Loucy (cell line): ENCODE data around the gene MRPS26.
"Not testable (repeated sequence)": the region's sequence is repeated elsewhere in the genome, so short reads cannot be mapped to it uniquely, and the experiment has no call there.

Experiments used
- H2AFZ ChIP-seq: fragments of 200-600 bp; sonication (generic); 2 replicates; pipeline ENCODE4 v1.6.0; 2016; ENCODE audit warnings: antibody characterized with exemption, mild to moderate bottlenecking, low read length, moderate library complexity
- H3F3A ChIP-seq: fragments of 200-600 bp; 2 replicates; pipeline ENCODE4 v1.6.0; 2016; ENCODE audit warnings: antibody characterized with exemption, low read depth, mild to moderate bottlenecking
- H3K27me3 ChIP-seq: fragments of 200-600 bp; sonication (generic); 2 replicates; pipeline ENCODE4 v1.6.1; 2014; ENCODE audit warnings: low read length, mild to moderate bottlenecking; ENCODE audit not compliant: insufficient read depth, poor library complexity, severe bottlenecking
- H3K36me3 ChIP-seq: fragments of 200-600 bp; sonication (generic); 2 replicates; pipeline ENCODE4 v1.6.1; 2016; ENCODE audit warnings: low read length; ENCODE audit not compliant: insufficient read depth
- H3K4me1 ChIP-seq: fragments of 200-600 bp; sonication (generic); 2 replicates; pipeline ENCODE4 v1.5.1; 2014; ENCODE audit warnings: low read length, mild to moderate bottlenecking; ENCODE audit not compliant: insufficient read depth, poor library complexity, severe bottlenecking
- H3K4me2 ChIP-seq: fragments of 200-600 bp; sonication (generic); 2 replicates; pipeline ENCODE4 v1.6.0; 2014; ENCODE audit warnings: antibody characterized with exemption, low read length, low read depth, mild to moderate bottlenecking; ENCODE audit not compliant: poor library complexity, severe bottlenecking
- H3K4me3 ChIP-seq: fragments of 200-600 bp; sonication (generic); 2 replicates; pipeline ENCODE4 v1.5.1; 2014; ENCODE audit warnings: low read length, mild to moderate bottlenecking, mixed read lengths; ENCODE audit not compliant: poor library complexity, severe bottlenecking
- H3K79me2 ChIP-seq: fragments of 200-600 bp; sonication (generic); 2 replicates; pipeline ENCODE4 v1.6.1; 2014; ENCODE audit warnings: low read length; ENCODE audit not compliant: insufficient read depth
- H3K9ac ChIP-seq: fragments of 200-600 bp; sonication (generic); 2 replicates; pipeline ENCODE4 v1.6.0; 2014; ENCODE audit warnings: mild to moderate bottlenecking, low read depth, low read length, moderate library complexity; ENCODE audit not compliant: poor library complexity, severe bottlenecking
- H3K9me2 ChIP-seq: fragments of 200-600 bp; sonication (generic); replicated peaks from 2 replicates; pipeline ENCODE4 v1.6.1; 2016; ENCODE audit warnings: low read depth, low read length, mixed read lengths
- H3K9me3 ChIP-seq: fragments of 200-600 bp; sonication (generic); 2 replicates; pipeline ENCODE4 v1.6.1; 2014; ENCODE audit warnings: mild to moderate bottlenecking, antibody characterized with exemption, low read length, low read depth; ENCODE audit not compliant: insufficient read depth
- H4K20me1 ChIP-seq: fragments of 200-600 bp; sonication (generic); 2 replicates; pipeline ENCODE4 v1.6.0; 2014; ENCODE audit warnings: antibody characterized with exemption, low read length, mild to moderate bottlenecking; ENCODE audit not compliant: insufficient read depth, poor library complexity, severe bottlenecking
- CTCF ChIP-seq: fragments of 200-600 bp; sonication (generic); conservative IDR thresholded peaks from 2 replicates; pipeline ENCODE4 v1.5.1; 2014; ENCODE audit warnings: mild to moderate bottlenecking, antibody characterized with exemption, low read length
- EZH2phosphoT487 ChIP-seq: fragments of 200-600 bp; IDR thresholded peaks from 2 replicates; pipeline ENCODE4 v1.6.1; 2018; ENCODE audit warnings: antibody characterized with exemption, mild to moderate bottlenecking, moderate library complexity, borderline replicate concordance

MRPS26 gene

GRCh38 chr20:3021327-3021726 is 24.5 kb upstream of the MRPS26 start:
- no peaks in the 10 kb centered on the region for H3K79me2 ChIP-seq
- H3K4me3 ChIP-seq, result no peak overlapping the region
- H3K4me1 ChIP-seq, result no peaks in the 10 kb centered on the region
- H3K9me2 ChIP-seq, result no peaks in the 10 kb centered on the region
- H3K36me3 ChIP-seq, result peaks cover 44% of the 10 kb centered on the region
- no peaks in the 10 kb centered on the region for H3K9me3 ChIP-seq
- no peak overlapping the region for H3K4me2 ChIP-seq
- TF ChIP-seq EZH2phosphoT487 (no peak), CTCF (no peak)
- no peaks in the 10 kb centered on the region for H3F3A ChIP-seq
- no peaks in the 10 kb centered on the region for H4K20me1 ChIP-seq
- H3K9ac ChIP-seq, result no peak overlapping the region
- no peaks in the 10 kb centered on the region for H3K27me3 ChIP-seq
- no peak overlapping the region for H2AFZ ChIP-seq

- Histone ChIP-seq H3K36me3 (peaks cover 48% of the 10 kb centered on the region), H3K4me2 (no peak overlapping the region), H3K4me1 (no peaks in the 10 kb centered on the region), H3K9me3 (no peaks in the 10 kb centered on the region), H3K4me3 (no peak overlapping the region), H3K9ac (no peak overlapping the region), H3K9me2 (no peaks in the 10 kb centered on the region), H4K20me1 (no peaks in the 10 kb centered on the region), H3K79me2 (no peaks in the 10 kb centered on the region), H3F3A (no peaks in the 10 kb centered on the region), H3K27me3 (no peaks in the 10 kb centered on the region), H2AFZ (no peak overlapping the region)
- TF ChIP-seq CTCF, result no peak
- TF ChIP-seq EZH2phosphoT487, result no peak
Observed at GRCh38 chr20:3021777-3022176, 24.1 kb upstream of the MRPS26 start.

- peaks cover 52% of the 10 kb centered on the region; the same call in 1 of the 2 replicates for H3K36me3 ChIP-seq
- not testable (repeated sequence) for H3K4me1 ChIP-seq
Observed at GRCh38 chr20:3022559-3023490, 23.0 kb upstream of the MRPS26 start.

More at GRCh38 chr20:3022559-3023490, 23.0 kb upstream of the MRPS26 start:
- H4K20me1 ChIP-seq, H3K79me2 ChIP-seq, H3K27me3 ChIP-seq, H3K9me3 ChIP-seq, H3K9ac ChIP-seq, H2AFZ ChIP-seq, H3K4me3 ChIP-seq, H3F3A ChIP-seq, H3K9me2 ChIP-seq, H3K4me2 ChIP-seq: not testable (repeated sequence)
